HG03571 (cell line): ENCODE data around the gene KCNJ15.

Experiments
- ATAC-seq: cut with Tn5 transposase; IDR thresholded peaks from one replicate; pipeline ENCODE4 v1.9.1; 2021; ENCODE audit not compliant: unreplicated experiment

Gene KCNJ15

GRCh38 chr21:38297194-38297631 lies 40.4 kb downstream of the KCNJ15 start:
- ATAC-seq = no peak

- ATAC-seq = no peak
These were observed 41.1 kb downstream of the KCNJ15 start for GRCh38 chr21:38297871-38298270.

- no peak for ATAC-seq
These were observed 42.0 kb downstream of the KCNJ15 start for GRCh38 chr21:38298832-38299231.

- no peak for ATAC-seq
These were observed 42.9 kb downstream of the KCNJ15 start for GRCh38 chr21:38299671-38300070.

GRCh38 chr21:38300141-38300578 lies 43.4 kb downstream of the KCNJ15 start:
- no peak for ATAC-seq

- no peak for ATAC-seq
These were observed 44.8 kb downstream of the KCNJ15 start for GRCh38 chr21:38301321-38302214.

GRCh38 chr21:38303300-38303699 lies 46.5 kb downstream of the KCNJ15 start:
- ATAC-seq = no peak

GRCh38 chr21:38306433-38307141 lies 49.8 kb downstream of the KCNJ15 start:
- ATAC-seq = no peak

- ATAC-seq = no peak
These were observed 51.2 kb downstream of the KCNJ15 start for GRCh38 chr21:38307771-38308531.

GRCh38 chr21:38308532-38309119 lies 51.8 kb downstream of the KCNJ15 start:
- ATAC-seq = no peak

- ATAC-seq = no peak
These were observed 54.1 kb downstream of the KCNJ15 start for GRCh38 chr21:38310646-38311485.

- ATAC-seq = no peak
These were observed 55.0 kb downstream of the KCNJ15 start for GRCh38 chr21:38311765-38312164.

GRCh38 chr21:38312822-38313221 lies 56.0 kb downstream of the KCNJ15 start:
- no peak for ATAC-seq

- ATAC-seq = no peak
These were observed 57.8 kb downstream of the KCNJ15 start for GRCh38 chr21:38314558-38314957.

GRCh38 chr21:38315122-38315521 lies 58.3 kb downstream of the KCNJ15 start:
- ATAC-seq = no peak

- no peak for ATAC-seq
These were observed 63.0 kb downstream of the KCNJ15 start for GRCh38 chr21:38319781-38320180.

GRCh38 chr21:38321568-38321967 lies 64.8 kb downstream of the KCNJ15 start:
- no peak for ATAC-seq

- no peak for ATAC-seq
These were observed 65.6 kb downstream of the KCNJ15 start for GRCh38 chr21:38322311-38322950.

GRCh38 chr21:38323721-38324531 lies 67.1 kb downstream of the KCNJ15 start:
- no peak for ATAC-seq
